Muscle layer of duodenum (tissue), 2 donors: ENCODE data around the gene CCDC30.

ENCODE experiments used
- H3K27ac ChIP-seq: one replicate; pipeline ENCODE4 v1.7.0; 2013; ENCODE audit warnings: mild to moderate bottlenecking, low read length
- H3K27me3 ChIP-seq: one replicate; pipeline ENCODE4 v1.7.0; 2013; ENCODE audit warnings: low read depth, mild to moderate bottlenecking, control low read depth, low read length
- H3K36me3 ChIP-seq, 2 donors: one replicate each; pipeline ENCODE4 v1.7.0; 2013; ENCODE audit warnings: low read length in 2 of 2, control low read depth in 1 of 2, mild to moderate bottlenecking in 1 of 2; ENCODE audit not compliant: insufficient read depth in 2 of 2, control insufficient read depth in 1 of 2
- H3K4me1 ChIP-seq, 2 donors: one replicate each; pipeline ENCODE4 v1.7.0; 2013; ENCODE audit warnings: low read length in 2 of 2, mild to moderate bottlenecking in 2 of 2, control low read depth in 1 of 2, moderate library complexity in 1 of 2; ENCODE audit not compliant: insufficient read depth in 2 of 2, control insufficient read depth in 1 of 2
- H3K4me3 ChIP-seq, 2 donors: one replicate each; pipeline ENCODE4 v1.7.0; 2013; ENCODE audit warnings: low read length in 2 of 2, low read depth in 1 of 2, mild to moderate bottlenecking in 1 of 2
- H3K9me3 ChIP-seq, 2 donors: one replicate each; pipeline ENCODE4 v1.7.0; 2013; ENCODE audit warnings: low read length in 2 of 2, control low read depth in 1 of 2, mild to moderate bottlenecking in 1 of 2; ENCODE audit not compliant: control insufficient read depth in 1 of 2
- donor health status: healthy.

CCDC30 gene

DNA sequence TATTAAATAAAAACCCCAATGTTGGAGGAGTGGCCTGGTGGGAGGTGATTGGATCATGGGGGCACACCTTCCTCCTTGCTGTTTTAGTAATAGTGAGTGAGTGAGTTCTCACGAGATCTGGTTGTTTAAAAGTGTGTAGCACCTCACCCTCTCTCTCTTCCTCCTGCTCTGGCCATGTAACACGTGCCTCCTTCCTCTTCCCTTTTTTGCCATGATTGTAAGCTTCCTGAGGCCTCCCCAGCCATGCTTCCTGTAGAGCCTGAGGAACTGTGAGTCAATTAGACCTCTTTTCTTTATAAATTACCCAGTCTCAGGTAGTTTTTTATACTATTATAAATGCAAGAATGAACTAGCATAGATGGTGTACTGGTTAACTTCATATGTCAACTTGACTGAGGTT lies 68.0 kb downstream of the CCDC30 start:
- H3K36me3 ChIP-seq = no peaks in the 10 kb centered on the region
- H3K27ac ChIP-seq = no peak overlapping the region
- H3K27me3 ChIP-seq = no peaks in the 10 kb centered on the region
- H3K4me3 ChIP-seq = no peak overlapping the region
- H3K9me3 ChIP-seq = no peaks in the 10 kb centered on the region
- H3K4me1 ChIP-seq = no peaks in the 10 kb centered on the region

DNA sequence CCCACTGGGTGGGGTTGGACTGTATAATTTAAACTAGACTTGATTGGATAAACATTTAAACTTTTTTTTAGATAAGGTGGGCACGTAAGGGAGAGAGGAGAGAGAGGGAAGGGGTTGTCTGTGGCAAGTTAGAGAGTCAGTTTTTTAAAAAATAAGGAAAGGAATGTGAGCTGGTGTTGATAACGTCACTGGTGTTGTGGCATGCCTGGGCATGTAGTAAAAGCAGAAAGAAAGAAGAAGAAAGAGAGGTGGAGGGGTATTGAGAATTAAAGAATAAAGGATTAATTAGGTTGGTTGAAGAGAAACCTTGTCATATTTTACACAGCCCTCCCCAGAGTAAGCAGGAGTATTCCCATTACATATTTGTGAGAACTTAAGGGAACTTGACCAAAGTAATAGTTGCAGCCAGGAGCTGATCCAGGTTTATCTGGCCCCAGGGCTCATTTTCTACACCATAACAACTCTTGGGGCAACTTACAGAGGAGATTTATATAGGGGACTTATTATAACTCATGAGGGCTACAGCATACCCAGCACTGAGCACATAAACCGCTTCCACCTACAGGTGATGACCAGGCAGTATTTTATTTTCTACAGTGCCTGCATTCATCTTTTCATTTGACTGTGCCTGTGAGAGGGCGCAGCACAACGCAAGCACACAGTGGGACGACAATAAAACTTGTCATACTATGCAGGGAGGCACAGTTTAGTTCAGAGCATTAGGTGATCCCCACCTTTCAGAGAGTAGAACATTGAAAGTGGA lies 70.2 kb downstream of the CCDC30 start:
- Histone ChIP-seq H3K4me3 (no peak overlapping the region), H3K4me1 (no peaks in the 10 kb centered on the region), H3K27ac (no peak overlapping the region), H3K36me3 (peaks cover 0 to 4% of the 10 kb centered on the region in 2 donors), H3K27me3 (no peaks in the 10 kb centered on the region), H3K9me3 (peaks cover 0 to 3% of the 10 kb centered on the region in 2 donors)

DNA sequence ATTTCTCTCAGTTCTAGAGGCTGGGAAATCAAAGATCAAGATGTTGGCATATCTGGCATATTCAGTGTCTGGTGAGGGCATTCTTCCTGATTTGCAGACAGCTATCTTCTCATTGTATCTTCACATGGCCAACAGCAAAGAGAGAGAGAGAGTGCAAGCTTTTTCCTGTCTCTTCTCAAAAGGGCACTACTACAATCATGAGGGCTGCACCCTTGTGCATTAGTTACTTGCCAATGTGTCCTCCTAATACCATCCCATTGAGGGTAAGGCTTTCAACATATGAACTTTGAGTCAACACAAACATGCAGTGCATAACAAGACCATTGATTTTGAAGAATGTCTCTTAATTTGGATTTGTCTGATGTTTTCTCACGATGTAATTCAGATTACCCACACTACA lies 78.0 kb downstream of the CCDC30 start:
- Histone ChIP-seq H3K27me3 (no peaks in the 10 kb centered on the region), H3K36me3 (peaks cover 0 to 4% of the 10 kb centered on the region in 2 donors), H3K27ac (no peak overlapping the region), H3K4me3 (no peak overlapping the region), H3K9me3 (peaks cover 0 to 3% of the 10 kb centered on the region in 2 donors), H3K4me1 (no peaks in the 10 kb centered on the region)

DNA sequence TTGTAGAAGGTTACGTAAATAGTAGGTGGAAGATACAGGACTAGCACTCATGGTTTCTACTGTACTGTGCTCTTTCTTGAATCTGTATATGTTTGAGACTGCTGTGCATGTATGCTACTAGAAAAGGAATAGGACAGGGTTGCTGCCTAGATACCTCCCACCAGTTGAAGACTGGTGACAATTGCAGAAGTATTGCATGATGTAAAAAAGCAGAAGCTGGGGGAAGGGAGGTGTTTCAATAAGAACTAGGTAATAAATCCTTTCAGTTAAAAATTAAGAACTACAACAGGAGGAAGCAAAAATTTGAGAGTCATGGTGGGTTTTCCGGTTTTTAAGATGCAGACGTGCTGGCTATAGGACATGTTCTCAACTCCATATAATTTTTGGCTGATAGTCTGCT lies 88.1 kb downstream of the CCDC30 start:
- no peak overlapping the region for H3K4me3 ChIP-seq
- H3K27me3 ChIP-seq = no peaks in the 10 kb centered on the region
- no peaks in the 10 kb centered on the region for H3K9me3 ChIP-seq
- peaks cover 0 to 5% of the 10 kb centered on the region in 2 donors for H3K36me3 ChIP-seq
- no peak overlapping the region for H3K27ac ChIP-seq
- no peaks in the 10 kb centered on the region for H3K4me1 ChIP-seq

DNA sequence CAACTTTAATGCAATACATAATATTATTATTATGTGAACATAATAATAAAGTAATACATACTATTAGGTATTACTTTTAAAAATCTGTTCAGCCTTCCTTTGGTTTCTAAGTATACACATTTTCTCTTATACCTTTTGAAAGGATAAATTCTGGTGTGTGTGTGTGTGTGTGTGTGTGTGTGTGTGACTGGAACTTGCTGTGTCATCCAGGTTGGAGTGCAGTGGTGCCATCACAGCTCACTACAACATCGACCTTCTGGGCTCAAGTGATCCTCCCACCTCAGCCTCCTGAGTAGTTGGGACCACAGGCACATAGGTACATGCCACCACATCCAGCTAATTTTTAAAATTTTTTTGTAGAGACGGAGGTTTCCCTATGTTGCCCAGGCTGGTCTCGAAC lies 88.5 kb downstream of the CCDC30 start:
- peaks cover 0 to 5% of the 10 kb centered on the region in 2 donors for H3K36me3 ChIP-seq
- no peak overlapping the region for H3K27ac ChIP-seq
- no peaks in the 10 kb centered on the region for H3K9me3 ChIP-seq
- H3K4me3 ChIP-seq = no peak overlapping the region
- no peaks in the 10 kb centered on the region for H3K4me1 ChIP-seq
- no peaks in the 10 kb centered on the region for H3K27me3 ChIP-seq

DNA sequence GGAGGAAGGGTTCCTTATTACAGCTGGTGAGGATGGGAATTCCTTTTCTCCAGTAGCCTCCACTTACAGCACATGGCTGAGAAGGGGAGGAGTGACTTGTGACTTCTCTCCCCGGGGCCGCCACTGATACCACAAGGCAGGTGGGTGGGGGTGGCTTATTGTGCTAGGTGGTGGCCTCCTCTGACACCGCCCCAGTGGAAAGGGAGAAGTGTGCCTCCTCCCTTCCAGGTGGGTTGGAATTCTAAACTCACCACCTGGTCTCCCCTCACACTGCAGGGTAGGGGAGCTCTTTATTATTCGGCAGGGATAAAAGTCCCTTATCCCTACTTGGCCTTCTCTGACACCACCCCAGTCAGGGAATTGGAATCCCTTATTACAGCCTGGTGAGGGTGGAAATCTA lies 89.5 kb downstream of the CCDC30 start:
- peaks cover 0 to 2% of the 10 kb centered on the region in 2 donors for H3K36me3 ChIP-seq
- H3K27me3 ChIP-seq = no peaks in the 10 kb centered on the region
- no peaks in the 10 kb centered on the region for H3K4me1 ChIP-seq
- no peaks in the 10 kb centered on the region for H3K9me3 ChIP-seq
- no peak overlapping the region for H3K27ac ChIP-seq
- no peak overlapping the region for H3K4me3 ChIP-seq

DNA sequence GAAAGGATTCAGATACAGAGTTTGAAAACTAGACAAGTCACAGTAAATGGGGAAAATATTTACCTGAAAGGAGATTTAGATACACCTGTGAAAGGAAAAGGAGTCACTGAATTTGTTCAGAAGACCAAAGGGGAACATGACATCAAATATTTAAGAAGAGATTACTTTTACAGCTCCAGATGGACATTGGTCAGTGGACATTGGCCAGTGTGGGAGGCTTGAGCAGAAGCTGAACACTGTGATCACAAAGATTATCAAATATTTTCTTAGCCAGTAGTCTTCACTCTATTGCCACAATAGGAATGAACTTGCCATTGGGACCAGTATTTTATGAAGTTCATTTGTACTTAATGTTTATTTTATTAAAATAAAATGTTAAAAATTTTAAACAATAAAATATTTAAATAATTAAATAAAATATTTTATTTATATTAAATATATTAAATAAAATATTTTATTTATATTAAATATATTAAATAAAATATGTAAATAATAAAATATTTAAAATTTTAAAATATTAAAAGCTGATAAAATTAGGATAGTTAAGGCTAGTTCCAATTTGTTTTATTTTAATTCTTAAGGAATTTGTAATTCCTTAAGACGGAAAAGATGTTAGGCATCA lies 94.3 kb downstream of the CCDC30 start:
- H3K4me3 ChIP-seq = no peak overlapping the region
- H3K27me3 ChIP-seq = no peaks in the 10 kb centered on the region
- H3K9me3 ChIP-seq = no peaks in the 10 kb centered on the region
- no peak overlapping the region for H3K27ac ChIP-seq
- H3K4me1 ChIP-seq = no peaks in the 10 kb centered on the region
- H3K36me3 ChIP-seq = no peaks in the 10 kb centered on the region

DNA sequence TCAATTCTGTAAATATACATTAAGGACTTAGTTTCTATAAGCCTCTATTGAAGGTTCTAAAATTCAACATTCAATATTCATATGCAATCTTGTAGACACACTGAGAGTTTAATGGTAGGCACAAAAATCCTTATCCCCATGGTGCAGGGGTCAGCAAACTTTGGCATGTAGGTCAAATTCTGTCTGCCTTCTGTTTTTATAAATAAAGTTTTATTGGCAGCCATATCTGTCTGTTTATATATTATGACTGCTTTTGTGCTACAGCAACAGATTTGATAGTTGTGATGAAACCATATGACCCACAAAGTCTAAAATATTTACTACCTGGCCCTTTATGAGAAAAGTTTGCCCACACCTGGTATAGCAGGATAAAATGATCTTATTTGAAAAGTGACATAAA lies 104.0 kb downstream of the CCDC30 start:
- Histone ChIP-seq H3K27me3 (no peaks in the 10 kb centered on the region), H3K4me3 (no peak overlapping the region), H3K9me3 (no peaks in the 10 kb centered on the region), H3K36me3 (peaks cover 0 to 5% of the 10 kb centered on the region in 2 donors), H3K4me1 (no peaks in the 10 kb centered on the region), H3K27ac (no peak overlapping the region)

DNA sequence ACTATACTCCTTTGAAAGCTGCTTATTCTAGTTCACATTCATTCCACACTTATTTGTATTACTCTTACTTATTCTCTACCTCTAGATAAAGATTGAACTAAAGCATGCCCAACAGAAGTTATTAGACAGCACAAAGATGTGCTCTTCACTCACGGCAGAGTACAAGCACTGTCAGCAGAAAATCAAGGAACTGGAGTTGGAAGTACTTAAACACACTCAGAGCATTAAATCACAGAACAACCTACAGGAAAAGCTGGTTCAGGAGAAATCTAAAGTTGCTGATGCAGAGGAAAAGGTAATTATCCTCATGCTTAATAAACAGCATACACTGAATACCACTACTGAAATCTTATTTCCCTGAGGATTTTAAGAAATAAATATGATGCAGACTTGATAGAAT lies 113.8 kb downstream of the CCDC30 start:
- Histone ChIP-seq H3K9me3 (no peaks in the 10 kb centered on the region), H3K4me1 (no peaks in the 10 kb centered on the region), H3K36me3 (no peaks in the 10 kb centered on the region), H3K27ac (no peak overlapping the region), H3K4me3 (no peak overlapping the region), H3K27me3 (no peaks in the 10 kb centered on the region)

DNA sequence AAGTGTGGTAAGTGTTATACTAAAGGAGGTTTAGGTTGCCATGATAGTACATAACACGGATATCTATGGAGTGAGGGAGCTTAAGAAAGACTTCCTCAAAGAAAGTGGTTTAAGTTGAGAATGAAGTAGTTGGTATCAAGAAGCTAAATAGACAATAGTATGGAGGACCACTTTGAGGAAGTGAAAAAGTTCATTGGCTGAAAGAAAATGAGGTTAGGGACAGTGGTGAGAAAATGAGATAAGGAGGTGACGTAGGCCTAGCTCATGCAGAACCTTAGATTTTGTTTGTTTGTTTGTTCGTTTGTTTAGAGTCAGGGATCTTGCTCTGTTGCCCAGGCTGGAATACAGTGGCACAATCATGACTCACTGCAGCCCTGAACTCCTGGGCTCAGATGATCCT lies 122.9 kb downstream of the CCDC30 start:
- H3K4me1 ChIP-seq = no peaks in the 10 kb centered on the region
- H3K9me3 ChIP-seq = no peaks in the 10 kb centered on the region
- H3K36me3 ChIP-seq = peaks cover 0 to 14% of the 10 kb centered on the region in 2 donors
- H3K4me3 ChIP-seq = no peak overlapping the region
- H3K27ac ChIP-seq = no peak overlapping the region
- H3K27me3 ChIP-seq = no peaks in the 10 kb centered on the region

DNA sequence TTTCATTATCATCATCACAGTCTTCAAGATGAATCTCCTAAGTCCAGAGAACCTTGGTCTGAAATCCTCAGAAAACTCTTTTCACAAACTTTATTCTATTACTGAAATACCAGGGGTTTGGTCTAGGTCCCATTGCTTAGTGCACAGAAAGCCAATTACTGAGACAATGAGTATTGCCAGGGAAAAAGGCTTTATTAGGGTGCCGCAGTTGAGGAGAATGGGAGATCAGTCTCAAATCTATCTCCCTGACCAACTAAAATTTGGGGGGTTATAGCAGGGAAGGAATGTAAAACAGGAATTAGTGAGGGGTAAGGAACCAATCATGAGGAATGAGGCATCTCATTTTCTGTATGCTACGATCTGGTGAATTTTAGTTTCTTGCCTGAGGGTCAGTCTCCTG lies 124.7 kb downstream of the CCDC30 start:
- H3K27me3 ChIP-seq = no peaks in the 10 kb centered on the region
- peaks cover 0 to 14% of the 10 kb centered on the region in 2 donors for H3K36me3 ChIP-seq
- no peaks in the 10 kb centered on the region for H3K4me1 ChIP-seq
- H3K9me3 ChIP-seq = no peaks in the 10 kb centered on the region
- H3K4me3 ChIP-seq = no peak overlapping the region
- H3K27ac ChIP-seq = no peak overlapping the region

DNA sequence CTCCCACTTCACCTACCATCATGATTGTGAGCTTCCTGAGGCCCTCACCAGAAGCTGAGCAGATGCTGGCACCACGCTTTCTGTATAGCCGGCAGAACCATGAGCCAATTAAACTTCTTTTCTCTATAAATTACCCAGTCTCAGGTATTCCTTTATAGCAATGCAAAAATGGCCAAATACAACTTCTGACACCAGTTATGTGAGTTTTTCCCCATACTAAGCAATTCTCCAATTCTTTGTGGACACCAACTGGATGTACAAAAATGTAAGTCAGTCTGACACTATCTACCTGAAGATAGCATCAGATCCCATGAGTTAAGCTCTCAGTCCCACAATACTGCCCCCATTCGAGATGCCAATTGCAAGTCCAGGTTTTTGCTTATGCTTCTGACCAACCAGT lies 129.7 kb downstream of the CCDC30 start:
- no peak overlapping the region for H3K27ac ChIP-seq
- no peak overlapping the region for H3K4me3 ChIP-seq
- no peaks in the 10 kb centered on the region for H3K27me3 ChIP-seq
- H3K36me3 ChIP-seq = peaks cover 0 to 9% of the 10 kb centered on the region in 2 donors
- no peaks in the 10 kb centered on the region for H3K4me1 ChIP-seq
- no peaks in the 10 kb centered on the region for H3K9me3 ChIP-seq
